ENCODE data around the gene FREY1. TPM values are rescaled to one million over a fixed set of nuclear protein-coding genes. Genes with fewer than 3 reads are reported as not detected.

FREY1 gene
- polyA plus RNA-seq, 1 donor (not counting 4 experiments of a cell fraction or from before 2014, with no cell fraction given): 0.25 TPM

- Histone ChIP-seq H3K27me3 (ENCODE audit: control insufficient read depth, extremely low read depth, insufficient read depth, low read length) (no peaks in the 10 kb centered on the region), H3K9me1 (ENCODE audit: control insufficient read depth, extremely low read depth, insufficient read depth, low read length) (no peaks in the 10 kb centered on the region), H3K36me3 (ENCODE audit: control insufficient read depth in 2 of 2, extremely low read depth in 1 of 2, insufficient read depth in 2 of 2, low read length in 2 of 2) (peaks cover 0 to 8% of the 10 kb centered on the region in 2 experiments), H3K9me3 (ENCODE audit: control insufficient read depth, low read depth, low read length) (no peaks in the 10 kb centered on the region), H3K4me3 (ENCODE audit: control insufficient read depth in 2 of 3, extremely low read depth in 1 of 3, insufficient read depth in 2 of 3, low read depth in 1 of 3, low read length in 3 of 3) (no peak overlapping the region), H2AFZ (ENCODE audit: control insufficient read depth, low read length) (no peak overlapping the region), H3K9ac (ENCODE audit: control insufficient read depth, extremely low read depth, insufficient read depth, low read length) (no peak overlapping the region), H4K20me1 (ENCODE audit: control insufficient read depth, extremely low read depth, insufficient read depth, low read length) (no peaks in the 10 kb centered on the region), H3K4me2 (ENCODE audit: control insufficient read depth, extremely low read depth, insufficient read depth, low read depth, low read length) (no peak overlapping the region), H3K79me2 (ENCODE audit: control insufficient read depth, insufficient read depth, low read length) (no peaks in the 10 kb centered on the region), H3K27ac (ENCODE audit: control insufficient read depth, insufficient read depth, low read length) (no peak overlapping the region), H3K4me1 (ENCODE audit: control insufficient read depth, extremely low read depth, insufficient read depth, low read length) (peaks cover 3% of the 10 kb centered on the region)
- FAIRE-seq (no peak), DNase-seq (ENCODE audit: low read depth, low spot score) (no peak)
- TF ChIP-seq CTCF (optimal IDR thresholded peaks at IDR 0.05 in 1 of 3, IDR thresholded peaks at IDR 0.05 in 1 of 3, conservative IDR thresholded peaks at IDR 0.05 in 1 of 3; ENCODE audit: extremely low read depth in 1 of 3, insufficient read depth in 2 of 3, low read length in 3 of 3) (no peak), EZH2 (IDR thresholded peaks at IDR 0.05; ENCODE audit: low read length) (no peak)
- dilution Hi-C loops (cut with MboI; ENCODE audit: extremely low pct_ligation_motif_present, low sequenced_read_pairs): no loop called here
These were observed 22.4 kb downstream of the FREY1 start for GRCh38 chr11:45884596-45885185.

GRCh38 chr11:45881708-45882368, 25.2 kb downstream of the FREY1 start:
- Histone ChIP-seq H3K79me2 (ENCODE audit: control insufficient read depth, insufficient read depth, low read length) (no peaks in the 10 kb centered on the region), H3K36me3 (ENCODE audit: control insufficient read depth in 2 of 2, extremely low read depth in 1 of 2, insufficient read depth in 2 of 2, low read length in 2 of 2) (peaks cover 5 to 8% of the 10 kb centered on the region in 2 experiments), H3K9ac (ENCODE audit: control insufficient read depth, extremely low read depth, insufficient read depth, low read length) (no peak overlapping the region), H4K20me1 (ENCODE audit: control insufficient read depth, extremely low read depth, insufficient read depth, low read length) (no peaks in the 10 kb centered on the region), H3K4me2 (ENCODE audit: control insufficient read depth, extremely low read depth, insufficient read depth, low read depth, low read length) (no peak overlapping the region), H3K9me1 (ENCODE audit: control insufficient read depth, extremely low read depth, insufficient read depth, low read length) (no peaks in the 10 kb centered on the region), H3K27ac (ENCODE audit: control insufficient read depth, insufficient read depth, low read length) (no peak overlapping the region), H3K4me3 (ENCODE audit: control insufficient read depth in 2 of 3, extremely low read depth in 1 of 3, insufficient read depth in 2 of 3, low read depth in 1 of 3, low read length in 3 of 3) (no peak overlapping the region), H2AFZ (ENCODE audit: control insufficient read depth, low read length) (no peak overlapping the region), H3K4me1 (ENCODE audit: control insufficient read depth, extremely low read depth, insufficient read depth, low read length) (peaks cover 3% of the 10 kb centered on the region), H3K27me3 (ENCODE audit: control insufficient read depth, extremely low read depth, insufficient read depth, low read length) (no peaks in the 10 kb centered on the region), H3K9me3 (ENCODE audit: control insufficient read depth, low read depth, low read length) (no peaks in the 10 kb centered on the region)
- DNase-seq (ENCODE audit: low read depth, low spot score) (no peak), FAIRE-seq (no peak)
- dilution Hi-C loops (cut with MboI; ENCODE audit: extremely low pct_ligation_motif_present, low sequenced_read_pairs): no loop called here
- TF ChIP-seq CTCF (optimal IDR thresholded peaks at IDR 0.05 in 1 of 3, IDR thresholded peaks at IDR 0.05 in 1 of 3, conservative IDR thresholded peaks at IDR 0.05 in 1 of 3; ENCODE audit: extremely low read depth in 1 of 3, insufficient read depth in 2 of 3, low read length in 3 of 3) (no peak), EZH2 (IDR thresholded peaks at IDR 0.05; ENCODE audit: low read length) (no peak)
